Neural cell (in vitro differentiated cells): ENCODE results near the gene CLDN20.

ENCODE experiments used
- EZH2 ChIP-seq: fragments of 200-600, 300-800 bp; shearing (Covaris generic), sonication (generic); IDR thresholded peaks from 2 replicates; pipeline ENCODE4 v1.6.1; 2014; ENCODE audit warnings: antibody characterized with exemption, low read length, borderline replicate concordance, mild to moderate bottlenecking; ENCODE audit not compliant: insufficient read depth, poor library complexity, severe bottlenecking
- SMC3 ChIP-seq: fragments of 450-650 bp; conservative IDR thresholded peaks from 2 replicates; pipeline ENCODE4 v1.6.1; 2014; ENCODE audit warnings: antibody characterized with exemption, mild to moderate bottlenecking, moderate library complexity; ENCODE audit not compliant: poor library complexity
- TF ChIP-seq, protein P1 (sequence below): fragments of 450-650 bp; IDR thresholded peaks from 2 replicates; pipeline ENCODE4 v1.5.1; 2014; ENCODE audit warnings: antibody characterized with exemption, mild to moderate bottlenecking, moderate library complexity; ENCODE audit not compliant: poor library complexity, severe bottlenecking

DNA sequence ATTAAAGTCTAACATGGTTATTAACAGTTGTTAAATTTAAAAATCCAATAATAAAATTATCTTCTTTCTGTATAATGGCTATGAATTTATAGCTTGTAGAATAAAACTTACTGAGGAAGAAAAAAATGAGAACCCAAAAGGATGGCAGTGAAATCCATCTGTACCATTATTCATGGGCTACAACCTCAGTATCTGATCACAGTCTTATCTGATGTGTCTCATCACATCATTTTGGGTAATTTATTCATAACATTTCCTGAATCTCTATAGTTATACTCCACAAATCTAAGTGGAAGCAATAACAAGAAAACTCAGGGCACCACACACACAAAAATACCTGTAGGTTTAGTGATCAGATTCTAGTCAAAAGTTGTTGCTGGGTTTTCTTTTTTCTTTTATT lies 7.3 kb downstream of the CLDN20 start:
- TF ChIP-seq SMC3 (no peak), EZH2 (no peak)
- TF ChIP-seq, protein P1, sequence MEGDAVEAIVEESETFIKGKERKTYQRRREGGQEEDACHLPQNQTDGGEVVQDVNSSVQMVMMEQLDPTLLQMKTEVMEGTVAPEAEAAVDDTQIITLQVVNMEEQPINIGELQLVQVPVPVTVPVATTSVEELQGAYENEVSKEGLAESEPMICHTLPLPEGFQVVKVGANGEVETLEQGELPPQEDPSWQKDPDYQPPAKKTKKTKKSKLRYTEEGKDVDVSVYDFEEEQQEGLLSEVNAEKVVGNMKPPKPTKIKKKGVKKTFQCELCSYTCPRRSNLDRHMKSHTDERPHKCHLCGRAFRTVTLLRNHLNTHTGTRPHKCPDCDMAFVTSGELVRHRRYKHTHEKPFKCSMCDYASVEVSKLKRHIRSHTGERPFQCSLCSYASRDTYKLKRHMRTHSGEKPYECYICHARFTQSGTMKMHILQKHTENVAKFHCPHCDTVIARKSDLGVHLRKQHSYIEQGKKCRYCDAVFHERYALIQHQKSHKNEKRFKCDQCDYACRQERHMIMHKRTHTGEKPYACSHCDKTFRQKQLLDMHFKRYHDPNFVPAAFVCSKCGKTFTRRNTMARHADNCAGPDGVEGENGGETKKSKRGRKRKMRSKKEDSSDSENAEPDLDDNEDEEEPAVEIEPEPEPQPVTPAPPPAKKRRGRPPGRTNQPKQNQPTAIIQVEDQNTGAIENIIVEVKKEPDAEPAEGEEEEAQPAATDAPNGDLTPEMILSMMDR, result no peak
